Heart left ventricle (tissue), 13 donors: ENCODE data around the gene ZBTB7C.

Experiments used
- CTCF ChIP-seq, 12 donors: fragments of 200-600 bp; sonication (generic) in 4 of 12; IDR thresholded peaks; one replicate each; pipeline versions ENCODE4 v1.5.0 to v1.8.0; 2018 to 2022; ENCODE audit warnings: antibody characterized with exemption in 12 of 12, mild to moderate bottlenecking in 5 of 12
- POLR2A ChIP-seq, 2 donors: fragments of 450-650 bp; IDR thresholded peaks; one replicate each; pipeline ENCODE4 v1.6.1; 2017; ENCODE audit warnings: antibody characterized with exemption in 2 of 2, mild to moderate bottlenecking in 2 of 2, moderate library complexity in 2 of 2
- donor health status: ischemic (EF 13 %, LVEDD 7.1; RV severe dilation, severe dysfunction).
- donor health status: DM: no; HTN: yes; CAD: no.
- donor health status: DM: no; HTN: no; CAD: no.
- donor health status: ischemic (EF 25% LVEDD 6.9; RV normal size, moderate dysfunction).
- donor health status: ischemic (EF 25% LVEDD 5.7; RV mildly dilated, moderate dysfunction).
- donor health status: ischemic (EF 35%, LVEDD 5.7; RV mildly dilated, moderate dysfunction).
- donor health status: nonischemic (EF 11% LVEDD 7.7; RV severe dilation, severe dysfunction).
- donor health status: DM: yes; HTN: yes; CAD: no.
- donor health status: PGD.
- donor health status: ischemic (EF 29% LVEDD 5.4; RV normal size, mild dysfunction).
- donor health status: nonischemic (EF 23%, LVEDD 6.1; RV moderate dilation, normal function).

GRCh38 chr18:48046843-48047242 lies 362.3 kb downstream of the ZBTB7C start:
- TF ChIP-seq CTCF (IDR thresholded peaks at IDR 0.05), result no peak
- TF ChIP-seq POLR2A (IDR thresholded peaks at IDR 0.05), result no peak
